ENCODE measurements around the gene SHISA6.

Gene SHISA6

GRCh38 chr17:11356371-11356770 is 115.4 kb downstream of the SHISA6 start:
- DNase-seq, result no peak

- DNase-seq, result no peak
Measured at GRCh38 chr17:11363565-11364117, 122.6 kb downstream of the SHISA6 start.

DNA sequence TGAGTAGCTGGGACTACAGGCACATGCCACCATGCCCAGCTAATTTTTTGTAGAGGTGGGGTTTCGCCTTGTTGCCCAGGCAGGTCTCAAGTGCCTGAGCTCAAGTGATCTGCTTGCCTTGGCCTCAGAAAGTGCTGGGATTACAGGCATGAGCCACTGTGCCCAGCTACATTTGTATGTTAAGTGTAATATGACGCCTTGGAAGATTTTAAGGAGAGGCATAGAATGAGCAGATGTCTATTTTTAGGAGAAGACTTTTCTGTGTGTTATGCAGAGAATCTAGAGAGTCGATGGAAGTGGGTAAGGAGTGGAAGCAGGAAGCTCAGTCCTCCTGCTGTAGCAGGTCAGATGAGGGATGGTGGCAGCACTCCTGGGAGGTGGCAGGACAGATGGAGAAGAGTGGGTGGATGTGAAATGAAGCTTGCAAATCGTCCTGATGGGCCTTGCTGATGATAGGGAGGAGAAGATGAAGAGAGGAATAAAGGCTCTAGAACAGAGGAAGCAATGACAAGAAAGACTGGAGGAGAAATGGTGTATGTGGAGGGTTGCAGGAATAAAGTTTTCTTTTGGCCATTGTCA is 125.3 kb downstream of the SHISA6 start:
- DNase-seq, result no peak

- no peak for DNase-seq
Measured at GRCh38 chr17:11369575-11369974, 128.6 kb downstream of the SHISA6 start.

- DNase-seq, result no peak
Measured at GRCh38 chr17:11372692-11373091, 131.7 kb downstream of the SHISA6 start.

GRCh38 chr17:11378506-11378905 is 137.5 kb downstream of the SHISA6 start:
- DNase-seq, result no peak

- no peak for DNase-seq
Measured at GRCh38 chr17:11380761-11381160, 139.7 kb downstream of the SHISA6 start.

DNA sequence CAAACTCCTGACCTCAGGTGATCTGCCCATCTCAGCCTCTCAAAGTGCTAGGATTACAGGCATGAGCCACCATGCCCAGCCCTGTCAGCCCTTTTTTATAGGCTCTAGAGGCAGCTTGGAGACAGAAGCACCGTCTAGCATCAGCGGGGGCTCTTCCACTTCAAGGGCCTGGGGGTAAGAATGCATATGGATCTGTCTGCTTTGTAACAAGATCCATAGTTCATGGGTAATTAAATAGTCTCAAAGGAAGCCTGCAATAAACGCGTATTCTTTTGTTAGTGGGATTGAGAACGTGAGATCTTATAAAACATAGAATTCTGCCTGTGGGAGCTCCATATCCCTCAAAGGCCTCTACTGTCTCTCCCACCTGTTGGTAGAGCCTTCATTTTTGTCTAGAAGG is 142.1 kb downstream of the SHISA6 start:
- no peak for DNase-seq

DNA sequence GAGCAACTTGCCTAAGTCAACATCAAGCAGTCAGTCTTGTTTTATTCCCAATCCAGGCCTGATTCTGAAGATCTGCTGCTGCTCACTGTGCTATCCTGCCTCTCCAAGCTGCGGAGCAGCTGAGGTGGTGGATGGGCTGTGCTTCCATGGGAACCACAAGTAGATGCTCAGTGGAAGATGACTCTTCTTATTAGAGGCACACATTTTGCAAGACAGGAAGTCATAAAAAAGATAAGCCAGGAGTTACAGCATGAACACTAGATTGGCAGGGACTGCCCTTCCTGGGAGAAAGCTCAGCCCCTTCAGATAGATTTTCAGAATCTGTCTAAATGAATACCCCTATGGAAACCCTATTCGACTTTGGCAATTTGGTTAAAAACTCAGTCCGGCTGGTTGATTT is 143.1 kb downstream of the SHISA6 start:
- DNase-seq, result no peak

GRCh38 chr17:11387610-11388009 is 146.6 kb downstream of the SHISA6 start:
- DNase-seq, result no peak

GRCh38 chr17:11388054-11388453 is 147.0 kb downstream of the SHISA6 start:
- DNase-seq, result no peak

DNA sequence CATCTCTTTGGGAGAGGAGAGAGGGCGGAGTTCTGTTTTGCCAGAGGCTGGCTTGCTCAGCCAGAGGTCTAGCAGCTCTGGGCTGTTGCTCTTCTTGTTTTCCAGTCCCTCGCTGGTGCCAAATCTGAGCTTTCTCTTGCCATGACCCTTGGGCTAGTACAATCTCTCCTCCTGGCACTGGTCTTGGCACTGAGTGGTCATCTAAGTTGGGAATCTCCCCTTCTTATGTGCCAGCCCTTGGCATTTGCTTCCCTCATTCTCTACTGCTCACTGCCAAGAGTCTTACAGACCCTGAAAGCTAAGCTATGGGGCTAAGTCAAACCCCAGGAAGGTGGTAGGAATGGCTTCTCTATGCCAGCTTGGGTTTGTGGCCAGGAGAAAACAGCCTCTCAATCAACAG is 148.6 kb downstream of the SHISA6 start:
- no peak for DNase-seq

- DNase-seq, result no peak
Measured at GRCh38 chr17:11391134-11391533, 150.1 kb downstream of the SHISA6 start.

- DNase-seq, result no peak
Measured at GRCh38 chr17:11404431-11405276, 163.6 kb downstream of the SHISA6 start.

- DNase-seq, result no peak
Measured at GRCh38 chr17:11406716-11407115, 165.7 kb downstream of the SHISA6 start.

GRCh38 chr17:11412654-11413053 is 171.6 kb downstream of the SHISA6 start:
- no peak for DNase-seq

GRCh38 chr17:11418342-11418741 is 177.3 kb downstream of the SHISA6 start:
- no peak for DNase-seq

DNA sequence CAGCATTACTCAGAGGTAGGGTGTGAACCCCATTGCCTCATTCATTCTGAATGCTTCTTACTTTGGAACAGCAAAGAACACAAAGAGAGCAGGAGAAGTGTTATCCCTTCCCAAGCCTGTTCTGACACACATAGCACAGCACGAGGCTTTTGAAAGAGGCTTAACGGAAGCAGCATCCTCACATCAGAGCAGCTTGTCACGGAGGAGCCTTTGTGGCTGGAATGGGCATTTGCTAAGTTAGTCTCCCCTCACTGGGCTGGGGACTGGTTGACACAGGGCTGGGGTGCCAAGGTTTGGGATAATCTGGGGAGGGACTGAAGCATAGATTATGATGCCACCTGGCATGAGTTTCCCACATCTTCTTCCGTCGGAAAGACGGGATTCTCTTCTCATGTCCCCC is 189.7 kb downstream of the SHISA6 start:
- DNase-seq, result no peak

- DNase-seq, result no peak
Measured at GRCh38 chr17:11438673-11439072, 197.7 kb downstream of the SHISA6 start.

- DNase-seq, result no peak
Measured at GRCh38 chr17:11441004-11441403, 200.0 kb downstream of the SHISA6 start.

DNA sequence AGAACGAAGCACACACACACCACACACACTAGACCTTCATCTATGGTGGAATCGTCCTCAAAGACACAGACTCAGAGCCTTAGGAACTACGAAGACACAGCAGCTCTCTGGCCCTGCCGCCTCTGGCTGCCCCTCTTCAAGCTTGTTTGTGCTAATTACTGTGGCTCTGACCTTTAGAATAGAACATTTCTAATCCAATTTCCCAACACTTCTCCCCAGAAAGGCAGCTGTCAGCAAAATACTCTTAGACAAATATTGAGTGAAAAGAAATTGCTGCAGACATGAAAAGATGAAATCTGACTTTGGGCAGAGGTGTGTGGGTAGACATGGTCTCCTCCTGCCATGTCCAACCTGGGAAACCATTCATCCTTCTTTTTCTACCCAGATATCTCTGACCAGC is 205.3 kb downstream of the SHISA6 start:
- no peak for DNase-seq

DNA sequence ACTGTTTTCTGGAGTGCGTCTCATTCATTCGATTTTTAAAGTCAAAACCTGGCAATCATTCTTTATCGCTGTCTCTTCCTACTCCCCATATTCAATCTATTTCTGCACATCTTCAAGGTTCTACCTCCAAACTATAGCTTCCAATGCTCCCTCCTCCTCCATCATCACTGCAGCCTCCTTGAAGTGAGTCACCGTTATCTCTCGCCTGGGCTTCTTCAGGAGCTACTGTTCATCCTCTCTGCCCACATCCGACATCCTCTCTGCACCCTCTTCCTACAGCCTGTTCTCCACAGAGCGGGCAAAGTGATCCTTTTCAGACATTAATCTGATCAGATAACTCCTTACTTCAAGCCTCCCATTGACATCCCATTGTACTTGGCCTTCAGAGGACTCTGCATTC is 213.1 kb downstream of the SHISA6 start:
- no peak for DNase-seq

GRCh38 chr17:11458279-11458678 is 217.3 kb downstream of the SHISA6 start:
- DNase-seq, result no peak

- no peak for DNase-seq
Measured at GRCh38 chr17:11459861-11460331, 218.9 kb downstream of the SHISA6 start.

All from fibroblast of skin of scalp (primary cell).